ENCODE measurements around the gene PEAK1. TPM values are rescaled to one million over a fixed set of nuclear protein-coding genes. Genes with fewer than 3 reads are reported as not detected.
A peak's percentile ranks its signal among the peaks of the same experiment; 100 is the strongest.

The PEAK1 gene
- total and polyA plus RNA-seq, 2 donors (not counting 1 experiment from before 2014, with no cell fraction given) = 61.0 to 91.8 TPM

- peak; percentile 6 to 72 for DNase-seq (ENCODE audit: low read depth in 2 of 2)
- Histone ChIP-seq H4K20me1 (ENCODE audit: control insufficient read depth, extremely low read depth, insufficient read depth, low read length) (peaks cover 6% of the 10 kb centered on the region), H2AFZ (ENCODE audit: low read length) (peak overlapping the region; percentile 42), H3K9me3 (ENCODE audit: control insufficient read depth, insufficient read depth, low read depth, low read length) (no peaks in the 10 kb centered on the region), H3K36me3 (ENCODE audit: control insufficient read depth, insufficient read depth, low read length) (no peaks in the 10 kb centered on the region), H3K4me3 (replicated peaks in 1 of 4; ENCODE audit: control extremely low read depth in 1 of 4, insufficient read depth in 1 of 4, low read depth in 3 of 4, low read length in 4 of 4) (peak overlapping the region; percentile 87 to 98 (median 94)), H3K27me3 (ENCODE audit: control insufficient read depth, insufficient read depth, low read length) (no peaks in the 10 kb centered on the region), H3K4me2 (ENCODE audit: extremely low read depth, insufficient read depth, low read length) (peak overlapping the region; percentile 88), H3K9ac (ENCODE audit: insufficient read depth, low read length) (peak overlapping the region; percentile 93), H3K4me1 (ENCODE audit: control insufficient read depth, extremely low read depth, insufficient read depth, low read length) (peaks cover 19% of the 10 kb centered on the region), H3K27ac (ENCODE audit: insufficient read depth, low read length) (peak overlapping the region; percentile 93), H3K79me2 (ENCODE audit: control insufficient read depth, insufficient read depth, low read length) (peaks cover 74% of the 10 kb centered on the region)
- TF ChIP-seq EZH2 (IDR thresholded peaks at IDR 0.05; ENCODE audit: low read length, missing control alignments) (no peak), CTCF (conservative IDR thresholded peaks at IDR 0.05 in 1 of 2, IDR thresholded peaks at IDR 0.05 in 1 of 2; ENCODE audit: low read depth in 1 of 2, low read length in 2 of 2) (peak; percentile 6 to 9)
These were observed 703 bp downstream of the PEAK1 start for GRCh38 chr15:77418966-77419835.

- Histone ChIP-seq H3K4me2 (ENCODE audit: extremely low read depth, insufficient read depth, low read length) (peak overlapping the region; percentile 88), H3K36me3 (ENCODE audit: control insufficient read depth, insufficient read depth, low read length) (no peaks in the 10 kb centered on the region), H3K9me3 (ENCODE audit: control insufficient read depth, insufficient read depth, low read depth, low read length) (no peaks in the 10 kb centered on the region), H3K4me3 (replicated peaks in 1 of 4; ENCODE audit: control extremely low read depth in 1 of 4, insufficient read depth in 1 of 4, low read depth in 3 of 4, low read length in 4 of 4) (peak overlapping the region; percentile 87 to 98 (median 94)), H3K9ac (ENCODE audit: insufficient read depth, low read length) (peak overlapping the region; percentile 93), H3K79me2 (ENCODE audit: control insufficient read depth, insufficient read depth, low read length) (peaks cover 77% of the 10 kb centered on the region), H4K20me1 (ENCODE audit: control insufficient read depth, extremely low read depth, insufficient read depth, low read length) (peaks cover 6% of the 10 kb centered on the region), H3K27ac (ENCODE audit: insufficient read depth, low read length) (peak overlapping the region; percentile 93), H3K4me1 (ENCODE audit: control insufficient read depth, extremely low read depth, insufficient read depth, low read length) (peaks cover 20% of the 10 kb centered on the region), H3K27me3 (ENCODE audit: control insufficient read depth, insufficient read depth, low read length) (no peaks in the 10 kb centered on the region), H2AFZ (ENCODE audit: low read length) (no peak overlapping the region)
- no peak for TF ChIP-seq CTCF (conservative IDR thresholded peaks at IDR 0.05 in 1 of 2, IDR thresholded peaks at IDR 0.05 in 1 of 2; ENCODE audit: low read depth in 1 of 2, low read length in 2 of 2)
- TF ChIP-seq EZH2 (IDR thresholded peaks at IDR 0.05; ENCODE audit: low read length, missing control alignments) = no peak
- peak; percentile 42 to 64 for DNase-seq (ENCODE audit: low read depth in 2 of 2)
These were observed 1.4 kb downstream of the PEAK1 start for GRCh38 chr15:77418391-77418965.

GRCh38 chr15:77417602-77418001 is 2.3 kb downstream of the PEAK1 start:
- Histone ChIP-seq H3K79me2 (ENCODE audit: control insufficient read depth, insufficient read depth, low read length) (peaks cover 81% of the 10 kb centered on the region), H3K4me3 (replicated peaks in 1 of 4; ENCODE audit: control extremely low read depth in 1 of 4, insufficient read depth in 1 of 4, low read depth in 3 of 4, low read length in 4 of 4) (peak overlapping the region; percentile 87 to 98 (median 94)), H3K4me1 (ENCODE audit: control insufficient read depth, extremely low read depth, insufficient read depth, low read length) (peaks cover 20% of the 10 kb centered on the region), H3K36me3 (ENCODE audit: control insufficient read depth, insufficient read depth, low read length) (no peaks in the 10 kb centered on the region), H4K20me1 (ENCODE audit: control insufficient read depth, extremely low read depth, insufficient read depth, low read length) (peaks cover 6% of the 10 kb centered on the region), H3K9ac (ENCODE audit: insufficient read depth, low read length) (no peak overlapping the region), H2AFZ (ENCODE audit: low read length) (no peak overlapping the region), H3K27ac (ENCODE audit: insufficient read depth, low read length) (peak overlapping the region; percentile 93), H3K9me3 (ENCODE audit: control insufficient read depth, insufficient read depth, low read depth, low read length) (no peaks in the 10 kb centered on the region), H3K4me2 (ENCODE audit: extremely low read depth, insufficient read depth, low read length) (peak overlapping the region; percentile 88), H3K27me3 (ENCODE audit: control insufficient read depth, insufficient read depth, low read length) (no peaks in the 10 kb centered on the region)
- DNase-seq (ENCODE audit: low read depth in 2 of 2) = peak; percentile 27 to 34
- TF ChIP-seq CTCF (conservative IDR thresholded peaks at IDR 0.05 in 1 of 2, IDR thresholded peaks at IDR 0.05 in 1 of 2; ENCODE audit: low read depth in 1 of 2, low read length in 2 of 2) (no peak), EZH2 (IDR thresholded peaks at IDR 0.05; ENCODE audit: low read length, missing control alignments) (no peak)

All from fibroblast of lung (primary cell).